Dendritic cell treated with granulocyte-macrophage colony-stimulating factor and Interleukin-4, amounts not matched to agents 40 ng/mL and 50 ng/mL, for 4 days (primary cell): ENCODE results near the gene SH3PXD2A.
"Not testable (repeated sequence)": the region's sequence is repeated elsewhere in the genome, so short reads cannot be mapped to it uniquely, and the experiment has no call there.

Source experiments
- H3K27ac Mint-ChIP-seq: one replicate; pipeline ENCODE4 v1.8.0; 2022; ENCODE audit warnings: mild to moderate bottlenecking, mixed read lengths
- H3K27me3 Mint-ChIP-seq: one replicate; pipeline ENCODE4 v1.8.0; 2022; ENCODE audit warnings: mild to moderate bottlenecking, mixed read lengths
- H3K36me3 Mint-ChIP-seq: one replicate; pipeline ENCODE4 v1.8.0; 2022; ENCODE audit warnings: low read depth, mixed read lengths
- H3K4me1 Mint-ChIP-seq: one replicate; pipeline ENCODE4 v1.8.0; 2022; ENCODE audit warnings: low read depth, mixed read lengths
- H3K4me3 Mint-ChIP-seq: one replicate; pipeline ENCODE4 v1.8.0; 2022; ENCODE audit warnings: mild to moderate bottlenecking, moderate library complexity, mixed read lengths
- H3K9me3 Mint-ChIP-seq: one replicate; pipeline ENCODE4 v1.8.0; 2022; ENCODE audit warnings: mixed read lengths
- intact Hi-C: fragments of 100-400 bp; cut with micrococcal nuclease; formaldehyde crosslinking; loops from one replicate; pipeline ENCODE4 v1.15.0; 2022

Gene SH3PXD2A

DNA sequence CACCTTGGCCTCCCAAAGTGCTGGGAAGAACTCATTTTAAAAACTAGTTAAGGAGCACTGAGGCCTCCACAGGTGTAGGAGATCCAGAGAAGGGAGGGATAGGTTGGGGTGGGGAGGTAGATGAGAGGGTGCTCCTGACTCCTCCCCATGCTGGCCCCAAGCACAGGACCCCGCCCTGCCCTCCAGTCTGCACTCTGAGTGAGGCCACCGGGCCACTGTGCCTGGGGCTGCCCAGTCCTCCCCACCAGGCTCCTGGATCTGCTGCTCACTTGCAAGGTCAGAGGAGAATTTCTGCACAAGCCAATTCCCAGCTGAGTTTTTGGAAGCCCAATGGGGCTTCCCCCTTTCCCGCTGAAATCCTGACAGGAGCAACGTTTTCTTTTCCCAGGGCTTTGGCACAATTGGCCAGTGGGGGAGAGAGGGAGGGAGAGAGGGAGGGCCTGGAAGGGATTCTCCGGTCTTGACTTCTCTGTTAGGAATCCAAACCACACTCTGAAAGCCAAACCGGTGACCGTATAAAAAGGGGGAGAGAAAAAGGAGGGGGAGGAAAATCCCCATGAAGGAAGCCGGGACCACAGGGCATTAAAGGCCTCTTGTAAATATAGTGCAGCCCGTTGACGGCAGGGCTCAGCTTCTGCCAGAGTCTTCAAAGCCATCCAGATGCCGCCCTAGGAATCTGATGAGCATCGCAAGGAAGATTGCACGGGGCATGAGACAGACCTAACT lies 116.2 kb downstream of the SH3PXD2A start:
- H3K36me3 Mint-ChIP-seq, result no peaks in the 10 kb centered on the region
- no peaks in the 10 kb centered on the region for H3K9me3 Mint-ChIP-seq
- no peaks in the 10 kb centered on the region for H3K4me1 Mint-ChIP-seq
- H3K27me3 Mint-ChIP-seq, result peaks cover 2% of the 10 kb centered on the region
- intact Hi-C loops, result no loop called here
- H3K27ac Mint-ChIP-seq, result no peak overlapping the region
- no peak overlapping the region for H3K4me3 Mint-ChIP-seq

DNA sequence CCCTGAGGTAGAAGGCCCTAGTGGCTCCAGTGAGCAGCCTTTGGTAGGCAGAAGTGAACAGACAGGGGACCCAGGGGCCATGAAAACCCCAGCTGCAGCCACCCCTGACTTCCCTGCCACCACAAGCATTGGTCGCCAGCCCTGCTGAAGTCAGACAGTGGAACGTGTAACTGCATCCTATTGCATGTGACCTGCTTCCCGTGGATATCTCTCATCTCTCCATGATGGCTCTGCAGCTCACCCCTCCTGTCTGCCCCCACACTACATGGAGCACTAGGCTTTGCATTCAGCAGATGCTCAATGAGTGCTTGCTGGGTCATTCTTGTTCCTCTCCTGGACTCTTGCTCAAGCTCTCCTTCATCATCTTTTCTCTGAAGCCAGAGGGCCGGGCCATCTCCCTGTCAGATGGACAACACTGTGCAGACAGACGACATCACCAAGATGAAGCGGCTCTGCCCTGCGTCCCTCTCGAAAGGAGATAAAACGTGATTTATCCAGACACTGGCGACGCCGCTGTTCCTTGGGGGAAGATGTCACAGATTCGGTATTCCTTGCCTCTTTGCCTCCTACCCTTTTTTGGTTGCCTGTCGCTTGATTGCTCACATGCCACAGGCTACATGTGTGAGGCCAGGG lies 117.5 kb downstream of the SH3PXD2A start:
- Mint-ChIP-seq H3K27ac (no peak overlapping the region), H3K4me3 (no peak overlapping the region)

GRCh38 chr10:103736763-103737162 lies 118.6 kb downstream of the SH3PXD2A start:
- H3K4me3 Mint-ChIP-seq, result no peak overlapping the region
- peaks cover 3% of the 10 kb centered on the region for H3K27me3 Mint-ChIP-seq
- H3K9me3 Mint-ChIP-seq, result no peaks in the 10 kb centered on the region
- no peak overlapping the region for H3K27ac Mint-ChIP-seq
- H3K4me1 Mint-ChIP-seq, result no peaks in the 10 kb centered on the region
- H3K36me3 Mint-ChIP-seq, result no peaks in the 10 kb centered on the region
- intact Hi-C loops, result no loop called here

More for the DNA sequence above, 117.5 kb downstream of the SH3PXD2A start:
- Mint-ChIP-seq H3K27me3 (peaks cover 3% of the 10 kb centered on the region), H3K9me3 (no peaks in the 10 kb centered on the region), H3K4me1 (no peaks in the 10 kb centered on the region), H3K36me3 (no peaks in the 10 kb centered on the region)
- intact Hi-C loops, result no loop called here

- no peaks in the 10 kb centered on the region for H3K4me1 Mint-ChIP-seq
- no peaks in the 10 kb centered on the region for H3K9me3 Mint-ChIP-seq
- H3K36me3 Mint-ChIP-seq, result no peaks in the 10 kb centered on the region
- intact Hi-C loops, result no loop called here
- H3K4me3 Mint-ChIP-seq, result no peak overlapping the region
- peaks cover 3% of the 10 kb centered on the region for H3K27me3 Mint-ChIP-seq
- H3K27ac Mint-ChIP-seq, result no peak overlapping the region
These were observed 119.3 kb downstream of the SH3PXD2A start for GRCh38 chr10:103736044-103736443.

- H3K4me1 Mint-ChIP-seq, result no peaks in the 10 kb centered on the region
- peaks cover 3% of the 10 kb centered on the region for H3K27me3 Mint-ChIP-seq
- no peaks in the 10 kb centered on the region for H3K9me3 Mint-ChIP-seq
- no peak overlapping the region for H3K27ac Mint-ChIP-seq
- intact Hi-C loops, result no loop called here
- no peaks in the 10 kb centered on the region for H3K36me3 Mint-ChIP-seq
- no peak overlapping the region for H3K4me3 Mint-ChIP-seq
These were observed 120.6 kb downstream of the SH3PXD2A start for GRCh38 chr10:103734731-103735130.

GRCh38 chr10:103733045-103733419 lies 122.3 kb downstream of the SH3PXD2A start:
- intact Hi-C loops, result no loop called here

GRCh38 chr10:103732339-103733044 lies 122.9 kb downstream of the SH3PXD2A start:
- intact Hi-C loops, result no loop called here
- Mint-ChIP-seq H3K4me3 (no peak overlapping the region), H3K4me1 (no peaks in the 10 kb centered on the region), H3K36me3 (no peaks in the 10 kb centered on the region), H3K27ac (no peak overlapping the region), H3K9me3 (no peaks in the 10 kb centered on the region), H3K27me3 (peaks cover 3% of the 10 kb centered on the region)

More at GRCh38 chr10:103733045-103733419, 122.3 kb downstream of the SH3PXD2A start:
- peaks cover 3% of the 10 kb centered on the region for H3K27me3 Mint-ChIP-seq
- H3K4me1 Mint-ChIP-seq, result no peaks in the 10 kb centered on the region
- no peaks in the 10 kb centered on the region for H3K9me3 Mint-ChIP-seq
- no peaks in the 10 kb centered on the region for H3K36me3 Mint-ChIP-seq
- H3K4me3 Mint-ChIP-seq, result no peak overlapping the region
- H3K27ac Mint-ChIP-seq, result no peak overlapping the region

DNA sequence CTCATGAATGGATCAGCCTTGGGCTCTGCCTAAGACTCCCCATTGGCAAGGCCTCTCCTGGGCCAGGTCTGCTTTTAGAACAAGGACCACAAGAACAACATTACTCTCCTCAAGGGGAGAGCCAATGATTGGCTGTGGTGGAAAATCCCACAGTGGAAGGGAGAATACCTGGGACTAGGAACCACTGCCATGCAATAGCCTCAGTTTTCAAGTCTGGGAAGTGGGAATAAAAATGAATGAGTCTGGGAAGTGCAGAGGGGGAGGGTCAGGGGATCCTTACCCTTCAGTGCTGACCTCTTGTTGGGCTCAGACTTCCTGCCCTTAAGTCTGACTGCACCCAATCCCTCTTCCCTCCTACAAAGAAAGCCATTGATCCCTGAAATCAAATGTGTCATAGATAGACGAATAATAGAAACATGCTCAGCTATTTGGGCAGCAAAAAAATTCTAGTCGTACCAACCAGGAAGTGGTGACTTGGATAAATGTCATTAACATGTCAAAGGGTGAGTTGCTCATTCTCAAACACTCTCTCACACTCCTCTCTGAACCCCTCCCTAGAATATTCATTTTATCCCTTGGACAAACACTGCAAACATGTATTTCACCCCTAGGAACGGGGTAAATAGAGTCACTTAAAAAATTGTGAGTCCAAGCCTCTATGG lies 123.6 kb downstream of the SH3PXD2A start:
- no peaks in the 10 kb centered on the region for H3K36me3 Mint-ChIP-seq
- intact Hi-C loops, result no loop called here
- H3K4me3 Mint-ChIP-seq, result no peak overlapping the region
- H3K9me3 Mint-ChIP-seq, result no peaks in the 10 kb centered on the region
- H3K27ac Mint-ChIP-seq, result no peak overlapping the region
- H3K4me1 Mint-ChIP-seq, result no peaks in the 10 kb centered on the region
- peaks cover 3% of the 10 kb centered on the region for H3K27me3 Mint-ChIP-seq

GRCh38 chr10:103731026-103731425 lies 124.3 kb downstream of the SH3PXD2A start:
- H3K9me3 Mint-ChIP-seq, result not testable (repeated sequence)

DNA sequence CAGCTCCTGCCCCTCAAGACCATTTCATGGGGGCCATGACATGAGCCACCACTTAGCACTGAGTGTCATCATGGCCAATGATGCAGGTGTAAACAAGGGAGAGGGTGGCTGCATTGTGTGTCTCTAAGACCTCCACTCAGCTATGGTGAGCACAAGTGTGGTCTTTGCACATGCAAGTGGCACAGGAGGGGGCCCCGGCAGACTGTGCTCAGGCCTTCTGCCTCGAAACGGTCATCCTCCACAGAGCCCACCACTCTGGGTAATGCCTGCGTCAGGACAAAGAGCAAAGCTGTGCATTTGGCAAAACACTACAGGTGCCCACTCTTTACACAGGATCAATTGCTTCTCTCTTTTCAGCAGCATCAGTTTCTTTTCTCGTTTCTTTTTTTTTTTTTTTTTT lies 125.5 kb downstream of the SH3PXD2A start:
- intact Hi-C loops, result no loop called here
- Mint-ChIP-seq H3K4me1 (no peaks in the 10 kb centered on the region), H3K9me3 (no peaks in the 10 kb centered on the region)

More at GRCh38 chr10:103731026-103731425, 124.3 kb downstream of the SH3PXD2A start:
- H3K27me3 Mint-ChIP-seq, H3K4me3 Mint-ChIP-seq, intact Hi-C loops, H3K36me3 Mint-ChIP-seq, H3K4me1 Mint-ChIP-seq: not testable (repeated sequence)
- H3K27ac Mint-ChIP-seq, result peak overlapping the region; percentile 12

DNA sequence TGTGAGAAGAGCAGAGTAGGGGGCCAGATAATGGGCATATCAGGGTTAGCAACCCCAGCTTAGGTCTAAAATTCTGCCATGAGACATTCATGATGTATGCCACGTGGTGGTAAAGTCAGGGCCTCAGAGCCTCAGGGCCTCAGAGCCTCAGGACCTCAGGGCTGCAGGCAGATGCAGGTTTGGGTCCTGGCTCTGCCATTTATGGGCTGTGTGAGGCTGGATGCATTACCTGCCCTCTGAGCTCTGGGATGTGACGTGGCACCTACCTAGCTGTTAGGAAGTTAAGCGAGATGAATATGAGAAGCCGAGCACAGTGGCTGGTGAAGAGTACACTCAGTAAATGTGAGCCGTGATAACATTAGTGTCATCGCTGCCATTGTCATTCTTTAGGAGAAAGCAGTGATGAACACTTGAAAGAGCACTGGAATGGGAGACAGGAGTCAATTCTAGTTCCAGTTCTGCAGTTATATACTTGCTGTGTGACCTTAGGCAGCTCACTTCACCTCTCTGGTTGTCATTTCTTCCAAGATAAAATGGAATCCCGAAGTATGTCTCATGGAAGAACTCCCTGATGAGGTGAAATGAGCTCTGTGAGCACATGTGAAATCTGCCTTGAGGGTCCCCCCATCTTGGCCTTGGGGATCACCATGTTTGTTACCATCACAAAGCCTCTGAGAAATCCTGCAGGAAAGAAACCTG lies 127.2 kb downstream of the SH3PXD2A start:
- Mint-ChIP-seq H3K27me3 (peaks cover under 1% of the 10 kb centered on the region), H3K4me3 (no peak overlapping the region), H3K9me3 (no peaks in the 10 kb centered on the region), H3K27ac (no peak overlapping the region), H3K4me1 (no peaks in the 10 kb centered on the region), H3K36me3 (no peaks in the 10 kb centered on the region)
- intact Hi-C loops, result no loop called here

More for the DNA sequence above, 125.5 kb downstream of the SH3PXD2A start:
- Mint-ChIP-seq H3K27ac (no peak overlapping the region), H3K36me3 (no peaks in the 10 kb centered on the region), H3K4me3 (no peak overlapping the region), H3K27me3 (peaks cover 3% of the 10 kb centered on the region)

DNA sequence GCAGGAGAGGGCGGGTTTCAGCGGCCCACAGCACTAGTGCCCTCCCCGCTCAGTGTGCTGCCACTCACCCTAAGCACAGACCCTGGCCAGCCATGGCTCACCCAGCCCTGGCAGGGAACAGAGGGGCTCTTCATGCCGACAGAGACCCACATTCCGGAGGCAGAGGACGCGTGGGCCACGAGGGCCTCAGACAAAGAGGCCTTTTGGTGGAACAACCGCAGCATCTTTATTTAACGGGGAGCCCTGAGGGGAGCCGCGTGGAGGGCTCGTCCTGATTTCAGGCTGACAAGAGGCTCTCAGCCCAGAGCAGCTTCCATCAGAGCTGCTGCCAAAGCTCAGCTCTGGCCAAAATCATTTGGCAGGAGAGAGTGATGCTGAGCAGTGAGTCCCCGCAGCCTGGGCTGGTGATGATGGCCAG lies 127.8 kb downstream of the SH3PXD2A start:
- intact Hi-C loops, result no loop called here
- H3K4me3 Mint-ChIP-seq, result no peak overlapping the region
- no peak overlapping the region for H3K27ac Mint-ChIP-seq
- no peaks in the 10 kb centered on the region for H3K4me1 Mint-ChIP-seq
- H3K27me3 Mint-ChIP-seq, result peaks cover 1% of the 10 kb centered on the region
- no peaks in the 10 kb centered on the region for H3K9me3 Mint-ChIP-seq
- no peaks in the 10 kb centered on the region for H3K36me3 Mint-ChIP-seq

GRCh38 chr10:103726637-103727036 lies 128.7 kb downstream of the SH3PXD2A start:
- H3K4me3 Mint-ChIP-seq, result no peak overlapping the region
- no peaks in the 10 kb centered on the region for H3K4me1 Mint-ChIP-seq
- intact Hi-C loops, result no loop called here
- H3K36me3 Mint-ChIP-seq, result no peaks in the 10 kb centered on the region
- peaks cover 1% of the 10 kb centered on the region for H3K27me3 Mint-ChIP-seq
- H3K9me3 Mint-ChIP-seq, result no peaks in the 10 kb centered on the region
- no peak overlapping the region for H3K27ac Mint-ChIP-seq
